Neural cell (in vitro differentiated cells): Measurements from ENCODE around the gene DNAL4. TPM values are rescaled to one million over a fixed set of nuclear protein-coding genes. Genes with fewer than 3 reads are reported as not detected.
A peak's percentile ranks its signal among the peaks of the same experiment; 100 is the strongest.

Experiments
- H2AFZ ChIP-seq: fragments of 200-600, 300-800 bp; sonication (generic), shearing (Covaris generic); 2 replicates; pipeline ENCODE4 v1.6.0; 2014; ENCODE audit warnings: low read depth, mild to moderate bottlenecking, antibody characterized with exemption, low read length, moderate library complexity
- H3F3A ChIP-seq: fragments of 200-600 bp; shearing (Covaris generic); 2 replicates; pipeline ENCODE4 v1.6.1; 2016; ENCODE audit warnings: mild to moderate bottlenecking, moderate library complexity, mixed read lengths, antibody characterized with exemption, low read length; ENCODE audit not compliant: insufficient read depth, poor library complexity, severe bottlenecking
- H3K27ac ChIP-seq: fragments of 200-600, 300-800 bp; sonication (generic), shearing (Covaris generic); 2 replicates; pipeline ENCODE4 v1.5.1; 2014; ENCODE audit warnings: mild to moderate bottlenecking, low read length, moderate library complexity
- H3K27me3 ChIP-seq: fragments of 300-800, 200-600 bp; sonication (generic), shearing (Covaris generic); 2 replicates; pipeline ENCODE4 v1.6.0; 2014; ENCODE audit warnings: mild to moderate bottlenecking, low read depth, low read length, moderate library complexity; ENCODE audit not compliant: insufficient read depth
- H3K36me3 ChIP-seq: fragments of 300-800, 200-600 bp; sonication (generic), shearing (Covaris generic); 2 replicates; pipeline ENCODE4 v1.5.1; 2014; ENCODE audit warnings: mild to moderate bottlenecking, antibody characterized with exemption, low read length, moderate library complexity; ENCODE audit not compliant: insufficient read depth
- H3K4me2 ChIP-seq: fragments of 300-800, 200-600 bp; sonication (generic), shearing (Covaris generic); 2 replicates; pipeline ENCODE4 v1.6.0; 2014; ENCODE audit warnings: mild to moderate bottlenecking, low read length
- H3K4me3 ChIP-seq: fragments of 300-800, 200-600 bp; sonication (generic), shearing (Covaris generic); 2 replicates; pipeline ENCODE4 v1.5.1; 2014; ENCODE audit warnings: mild to moderate bottlenecking, low read length, moderate library complexity
- H3K79me2 ChIP-seq: fragments of 200-600 bp; shearing (Covaris generic); replicated peaks from 2 replicates; pipeline ENCODE4 v1.6.0; 2014; ENCODE audit warnings: mild to moderate bottlenecking, low read length, moderate library complexity; ENCODE audit not compliant: insufficient read depth
- H3K9ac ChIP-seq: fragments of 300-800, 200-600 bp; sonication (generic), shearing (Covaris generic); 2 replicates; pipeline ENCODE4 v1.6.1; 2016; ENCODE audit warnings: mild to moderate bottlenecking, low read length, mixed read lengths
- H3K9me2 ChIP-seq: fragments of 200-600 bp; shearing (Covaris generic); 2 replicates; pipeline ENCODE4 v1.6.1; 2016; ENCODE audit warnings: mild to moderate bottlenecking, low read length, mixed read lengths; ENCODE audit not compliant: insufficient read depth
- H3K9me3 ChIP-seq: fragments of 200-600, 300-800 bp; sonication (generic), shearing (Covaris generic); 2 replicates; pipeline ENCODE4 v1.6.1; 2016; ENCODE audit warnings: mild to moderate bottlenecking, mixed run types, low read length, moderate library complexity, mixed read lengths
- H4K20me1 ChIP-seq: fragments of 200-600 bp; shearing (Covaris generic); 2 replicates; pipeline ENCODE4 v1.6.1; 2016; ENCODE audit warnings: mild to moderate bottlenecking, mixed run types; ENCODE audit not compliant: insufficient read depth
- CTCF ChIP-seq: fragments of 450-650 bp; IDR thresholded peaks from 2 replicates; pipeline ENCODE4 v1.5.1; 2014; ENCODE audit warnings: antibody characterized with exemption, mild to moderate bottlenecking, moderate library complexity; ENCODE audit not compliant: poor library complexity, severe bottlenecking
- EP300 ChIP-seq: fragments of 450-650 bp; conservative IDR thresholded peaks from 2 replicates; pipeline ENCODE4 v1.6.1; 2014; ENCODE audit warnings: antibody characterized with exemption, mild to moderate bottlenecking, moderate library complexity; ENCODE audit not compliant: poor library complexity, severe bottlenecking
- EZH2 ChIP-seq: fragments of 200-600, 300-800 bp; shearing (Covaris generic), sonication (generic); IDR thresholded peaks from 2 replicates; pipeline ENCODE4 v1.6.1; 2014; ENCODE audit warnings: antibody characterized with exemption, low read length, borderline replicate concordance, mild to moderate bottlenecking; ENCODE audit not compliant: insufficient read depth, poor library complexity, severe bottlenecking
- MXI1 ChIP-seq: fragments of 450-650 bp; conservative IDR thresholded peaks from 2 replicates; pipeline ENCODE4 v1.6.1; 2014; ENCODE audit warnings: antibody characterized with exemption, mild to moderate bottlenecking; ENCODE audit not compliant: poor library complexity, severe bottlenecking
- POLR2AphosphoS5 ChIP-seq: IDR thresholded peaks from 2 replicates; pipeline ENCODE4 v1.6.1; 2012
- RAD21 ChIP-seq: fragments of 450-650 bp; conservative IDR thresholded peaks from 2 replicates; pipeline ENCODE4 v1.6.1; 2014; ENCODE audit warnings: antibody characterized with exemption, mild to moderate bottlenecking, moderate library complexity
- REST ChIP-seq: IDR thresholded peaks from 2 replicates; pipeline ENCODE4 v1.6.1; 2012; ENCODE audit warnings: borderline replicate concordance
- SMC3 ChIP-seq: fragments of 450-650 bp; conservative IDR thresholded peaks from 2 replicates; pipeline ENCODE4 v1.6.1; 2014; ENCODE audit warnings: antibody characterized with exemption, mild to moderate bottlenecking, moderate library complexity; ENCODE audit not compliant: poor library complexity
- TAF1 ChIP-seq: IDR thresholded peaks from 2 replicates; pipeline ENCODE4 v1.6.1; 2012; ENCODE audit warnings: low read depth
- polyA plus RNA-seq: library from polyadenylated mRNA; depleted of rRNA; stranded (reverse); fragments of >200 nt; gene quantifications from 2 replicates; pipeline ENCODE4 v1.2.3, GENCODE V29; 2014

Gene DNAL4
- polyA plus RNA-seq, 1 donor from 2014 or later = 95.0 TPM

GRCh38 chr22:38767313-38767712 lies 26.6 kb downstream of the DNAL4 start:
- Histone ChIP-seq H3K36me3 (no peaks in the 10 kb centered on the region), H3K4me3 (no peak overlapping the region), H3K9me3 (no peaks in the 10 kb centered on the region), H3K27me3 (no peaks in the 10 kb centered on the region), H3K79me2 (no peaks in the 10 kb centered on the region), H4K20me1 (no peaks in the 10 kb centered on the region), H3K27ac (no peak overlapping the region), H3K9ac (no peak overlapping the region), H3F3A (no peaks in the 10 kb centered on the region), H2AFZ (no peak overlapping the region), H3K4me2 (no peak overlapping the region), H3K9me2 (no peaks in the 10 kb centered on the region)
- TF ChIP-seq TAF1 = no peak
- no peak for TF ChIP-seq EP300
- no peak for TF ChIP-seq REST
- TF ChIP-seq MXI1 = no peak
- TF ChIP-seq SMC3 = no peak
- TF ChIP-seq POLR2AphosphoS5 = no peak
- TF ChIP-seq RAD21 = no peak
- TF ChIP-seq EZH2 = no peak
- no peak for TF ChIP-seq CTCF

GRCh38 chr22:38766076-38766777 lies 27.7 kb downstream of the DNAL4 start:
- H3K27ac ChIP-seq = no peak overlapping the region

More at GRCh38 chr22:38766076-38766777, 27.7 kb downstream of the DNAL4 start:
- Histone ChIP-seq H3K4me2 (no peak overlapping the region), H3F3A (no peaks in the 10 kb centered on the region), H4K20me1 (no peaks in the 10 kb centered on the region), H3K4me3 (no peak overlapping the region), H3K27me3 (no peaks in the 10 kb centered on the region), H3K79me2 (no peaks in the 10 kb centered on the region), H3K9ac (no peak overlapping the region), H2AFZ (no peak overlapping the region), H3K36me3 (no peaks in the 10 kb centered on the region), H3K9me3 (no peaks in the 10 kb centered on the region), H3K9me2 (no peaks in the 10 kb centered on the region)
- TF ChIP-seq TAF1 = no peak
- TF ChIP-seq CTCF = peak; percentile 56
